A673 (cell line): ENCODE measurements around the gene PADI3. TPM values are rescaled to one million over a fixed set of nuclear protein-coding genes. Genes with fewer than 3 reads are reported as not detected.

Experiments
- BruUV-seq: library from RNA; stranded (reverse); fragments of 400-500 nt; replicated peaks from 2 replicates; lab custom pipeline; 2021; lab: Mats Ljungman, UMichigan
- CTCF ChIA-PET: fragments of 300-600 bp; sonication (Branson Sonifier 250); formaldehyde crosslinking; loops from one replicate; lab custom pipeline; 2022; ENCODE audit warnings: antibody characterized with exemption; lab: Charles Lee
- POLR2A ChIA-PET: fragments of 300-600 bp; sonication (Branson Sonifier 250); formaldehyde crosslinking; loops from one replicate; lab custom pipeline; 2022; ENCODE audit warnings: antibody characterized with exemption; ENCODE audit not compliant: low non-redundant PET; lab: Charles Lee
- DNase-seq: peaks from one replicate; pipeline ENCODE4 v3.0.0-alpha.2; 2015; ENCODE audit warnings: low spot score
- H3K27ac ChIP-seq: fragments of 200-600 bp; sonication (generic); 2 replicates; pipeline ENCODE4 v1.5.1; 2016; ENCODE audit warnings: mixed run types, low read depth, mild to moderate bottlenecking, mixed read lengths, antibody characterized with exemption, low read length; ENCODE audit not compliant: poor library complexity, severe bottlenecking
- H3K27me3 ChIP-seq: fragments of 200-600 bp; sonication (generic); replicated peaks from 2 replicates; pipeline ENCODE4 v1.6.1; 2017; ENCODE audit warnings: mixed run types, low read depth, mild to moderate bottlenecking, mixed read lengths, antibody characterized with exemption, low read length; ENCODE audit not compliant: insufficient read depth, poor library complexity
- H3K36me3 ChIP-seq: fragments of 200-600 bp; sonication (generic); 2 replicates; pipeline ENCODE4 v1.6.1; 2016; ENCODE audit warnings: mixed run types, mild to moderate bottlenecking, mixed read lengths, antibody characterized with exemption, low read length; ENCODE audit not compliant: insufficient read depth, poor library complexity, severe bottlenecking
- H3K4me1 ChIP-seq: fragments of 200-600 bp; sonication (generic); 2 replicates; pipeline ENCODE4 v1.6.1; 2017; ENCODE audit warnings: mixed run types, mild to moderate bottlenecking, mixed read lengths, antibody characterized with exemption, low read length; ENCODE audit not compliant: insufficient read depth, poor library complexity, severe bottlenecking
- H3K4me3 ChIP-seq: fragments of 200-600 bp; sonication (generic); 2 replicates; pipeline ENCODE4 v1.5.1; 2016; ENCODE audit warnings: low read depth, mixed run types, mild to moderate bottlenecking, mixed read lengths, low read length; ENCODE audit not compliant: poor library complexity, severe bottlenecking
- H3K9me3 ChIP-seq: fragments of 200-600 bp; sonication (generic); 2 replicates; pipeline ENCODE4 v1.6.1; 2016; ENCODE audit warnings: mixed run types, low read depth, mild to moderate bottlenecking, mixed read lengths, antibody characterized with exemption, low read length; ENCODE audit not compliant: poor library complexity, severe bottlenecking
- EZH2 ChIP-seq: fragments of 200-600 bp; sonication (generic); IDR thresholded peaks from 2 replicates; pipeline ENCODE4 v1.6.1; 2017; ENCODE audit warnings: borderline replicate concordance, low read depth, mild to moderate bottlenecking, mixed read lengths, antibody characterized with exemption, low read length; ENCODE audit not compliant: poor library complexity, severe bottlenecking
- intact Hi-C: fragments of 100-400 bp; cut with micrococcal nuclease; formaldehyde crosslinking; loops from one replicate; pipeline ENCODE4 v1.10.0; 2022; ENCODE audit not compliant: unreplicated experiment
- microRNA-seq: library from miRNA; unstranded; fragments of <30 nt; microRNA quantifications from one replicate; pipeline ENCODE4 v1.2.0, GENCODE V29; 2021
- total RNA-seq: library from RNA; stranded (reverse); gene quantifications from 2 replicates; pipeline ENCODE4 v1.2.3, GENCODE V29; 2021
- TF ChIP-seq, protein P1 (sequence below): fragments of 300-800, 200-600 bp; sonication (generic); conservative IDR thresholded peaks from 2 replicates; pipeline ENCODE4 v1.5.1; 2017; ENCODE audit warnings: low read depth, mild to moderate bottlenecking, antibody characterized with exemption, low read length, moderate library complexity, mixed read lengths

The PADI3 gene
- total RNA-seq, 1 experiment from 2014 or later, result 0.26 TPM

GRCh38 chr1:17329610-17330009 is 80.7 kb downstream of the PADI3 start:
- Histone ChIP-seq H3K4me3 (no peak overlapping the region), H3K9me3 (no peaks in the 10 kb centered on the region), H3K27me3 (no peaks in the 10 kb centered on the region), H3K27ac (no peak overlapping the region), H3K4me1 (no peaks in the 10 kb centered on the region), H3K36me3 (no peaks in the 10 kb centered on the region)
- ChIA-PET CTCF (no interaction called here), POLR2A (no interaction called here)
- BruUV-seq, result no TSS peak
- no peak for DNase-seq
- intact Hi-C loops, result no loop called here
- TF ChIP-seq, protein P1, sequence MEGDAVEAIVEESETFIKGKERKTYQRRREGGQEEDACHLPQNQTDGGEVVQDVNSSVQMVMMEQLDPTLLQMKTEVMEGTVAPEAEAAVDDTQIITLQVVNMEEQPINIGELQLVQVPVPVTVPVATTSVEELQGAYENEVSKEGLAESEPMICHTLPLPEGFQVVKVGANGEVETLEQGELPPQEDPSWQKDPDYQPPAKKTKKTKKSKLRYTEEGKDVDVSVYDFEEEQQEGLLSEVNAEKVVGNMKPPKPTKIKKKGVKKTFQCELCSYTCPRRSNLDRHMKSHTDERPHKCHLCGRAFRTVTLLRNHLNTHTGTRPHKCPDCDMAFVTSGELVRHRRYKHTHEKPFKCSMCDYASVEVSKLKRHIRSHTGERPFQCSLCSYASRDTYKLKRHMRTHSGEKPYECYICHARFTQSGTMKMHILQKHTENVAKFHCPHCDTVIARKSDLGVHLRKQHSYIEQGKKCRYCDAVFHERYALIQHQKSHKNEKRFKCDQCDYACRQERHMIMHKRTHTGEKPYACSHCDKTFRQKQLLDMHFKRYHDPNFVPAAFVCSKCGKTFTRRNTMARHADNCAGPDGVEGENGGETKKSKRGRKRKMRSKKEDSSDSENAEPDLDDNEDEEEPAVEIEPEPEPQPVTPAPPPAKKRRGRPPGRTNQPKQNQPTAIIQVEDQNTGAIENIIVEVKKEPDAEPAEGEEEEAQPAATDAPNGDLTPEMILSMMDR, result no peak
- TF ChIP-seq EZH2, result no peak

GRCh38 chr1:17330856-17331255 is 82.0 kb downstream of the PADI3 start:
- no peaks in the 10 kb centered on the region for H3K27me3 ChIP-seq
- H3K9me3 ChIP-seq, result no peaks in the 10 kb centered on the region
- DNase-seq, result no peak
- H3K27ac ChIP-seq, result no peak overlapping the region
- H3K36me3 ChIP-seq, result no peaks in the 10 kb centered on the region
- TF ChIP-seq, protein P1, result no peak
- no peak for TF ChIP-seq EZH2
- intact Hi-C loops, result no loop called here
- ChIA-PET CTCF (no interaction called here), POLR2A (no interaction called here)
- no peaks in the 10 kb centered on the region for H3K4me1 ChIP-seq
- H3K4me3 ChIP-seq, result no peak overlapping the region
- BruUV-seq, result no TSS peak

DNA sequence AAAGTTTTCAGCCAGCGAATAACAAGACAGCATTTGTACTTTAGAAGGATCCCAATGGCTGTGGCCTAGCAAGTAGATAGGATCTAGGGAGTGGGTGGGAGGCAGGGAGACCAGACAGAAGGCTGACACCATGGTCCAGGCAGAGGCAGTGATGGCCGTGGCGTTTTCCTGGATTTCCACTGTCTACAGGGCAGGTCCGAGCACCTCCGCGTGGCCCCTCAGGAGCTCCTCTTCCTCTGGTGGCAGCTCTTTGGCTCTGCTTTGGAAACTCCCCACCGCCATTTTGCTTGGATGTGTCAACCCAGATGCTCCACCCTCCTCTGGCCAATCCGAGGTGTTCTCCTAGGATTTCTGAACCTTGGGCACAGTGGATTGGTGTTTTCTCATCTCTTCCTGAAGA is 84.2 kb downstream of the PADI3 start:
- Histone ChIP-seq H3K36me3 (no peaks in the 10 kb centered on the region), H3K4me3 (no peak overlapping the region), H3K9me3 (no peaks in the 10 kb centered on the region), H3K4me1 (no peaks in the 10 kb centered on the region), H3K27ac (no peak overlapping the region), H3K27me3 (no peaks in the 10 kb centered on the region)
- TF ChIP-seq, protein P1, result no peak
- TF ChIP-seq EZH2, result no peak
- ChIA-PET CTCF (interaction anchor here (1.5 kb wide), 1 partner anchor 207 kb away, joined by 4 read pairs; no protein-coding TSS in a partner anchor), POLR2A (no interaction called here)
- BruUV-seq, result no TSS peak
- intact Hi-C loops, result no loop called here
- no peak for DNase-seq

Small RNAs within 50 kb of the gene (microRNA-seq; reads per million reads assigned to microRNA genes)
- not detected for gene MIR3972

Other genes with a start within 250 kb of the PADI3 start
- 50.9 and 55.6 TPM in 2 replicates for gene ATP13A2, start 237.2 kb upstream of the PADI3 start, total RNA-seq
- gene SDHB, start 195.1 kb upstream of the PADI3 start, total RNA-seq, result 207 and 208 TPM in 2 replicates
- 26.4 and 27.7 TPM in 2 replicates for gene PADI2, start 129.6 kb upstream of the PADI3 start, total RNA-seq
- 0.56 and 0.72 TPM in 2 replicates for gene PADI1, start 44.0 kb upstream of the PADI3 start, total RNA-seq
- gene PADI4, start 59.1 kb downstream of the PADI3 start, total RNA-seq, result not detected in 2 replicates
- not detected in 2 replicates for gene PADI6, start 123.1 kb downstream of the PADI3 start, total RNA-seq
- gene RCC2, start 190.6 kb downstream of the PADI3 start, total RNA-seq, result 180 and 182 TPM in 2 replicates